Measurements from ENCODE around the gene TXNRD1.
"Not testable (repeated sequence)": the region's sequence is repeated elsewhere in the genome, so short reads cannot be mapped to it uniquely, and the experiment has no call there.

The TXNRD1 gene

GRCh38 chr12:104215638-104216297 is at the start of gene TXNRD1:
TXNRD1 (plus strand) TSS chr12:104215779; CDS start chr12:104215803, 24 bp downstream.
- DNase-seq (ENCODE audit: low spot score): peak; percentile 84

DNA sequence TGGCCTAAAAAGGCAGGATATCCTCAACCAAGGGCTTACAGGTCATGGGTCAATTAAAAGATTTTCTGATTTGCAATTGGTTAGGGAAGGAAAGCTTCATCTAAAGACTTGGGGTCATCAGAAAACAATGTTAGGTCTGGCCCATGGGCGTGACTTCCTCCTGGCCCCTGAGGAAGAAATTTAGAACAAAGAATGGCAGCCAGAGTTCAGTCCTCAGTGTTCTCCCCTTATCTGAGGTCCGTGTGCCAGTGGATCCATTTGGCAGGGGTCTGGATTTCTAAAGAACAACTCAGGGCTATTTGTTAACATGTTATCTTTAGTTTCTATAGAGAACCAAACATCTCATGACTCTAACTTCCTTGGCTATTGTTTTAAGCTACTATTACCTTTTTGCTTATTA is 49.8 kb upstream of the TXNRD1 start:
- DNase-seq (ENCODE audit: low spot score): no peak

DNA sequence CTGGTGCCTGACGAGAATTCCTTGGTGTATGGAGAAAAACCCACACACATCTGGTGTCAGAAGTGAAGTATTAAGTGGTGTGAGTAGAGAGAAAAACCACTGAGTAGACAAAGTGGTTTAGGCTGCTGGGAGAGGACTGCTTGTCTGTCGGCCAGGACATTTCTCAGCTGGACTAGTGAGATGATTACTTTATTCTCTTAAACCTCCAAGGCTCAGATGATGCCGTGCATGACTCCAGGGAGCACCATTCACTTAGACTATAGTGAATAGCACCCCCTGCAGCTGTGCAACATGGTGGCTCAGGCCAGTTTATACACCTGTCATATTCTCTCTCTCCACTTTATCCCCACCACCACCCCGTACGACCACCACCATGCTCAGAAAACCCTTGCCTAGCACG is 49.1 kb upstream of the TXNRD1 start:
- no peak for DNase-seq (ENCODE audit: low spot score)

GRCh38 chr12:104167519-104168458 is 47.8 kb upstream of the TXNRD1 start:
- DNase-seq (ENCODE audit: low spot score): no peak

DNA sequence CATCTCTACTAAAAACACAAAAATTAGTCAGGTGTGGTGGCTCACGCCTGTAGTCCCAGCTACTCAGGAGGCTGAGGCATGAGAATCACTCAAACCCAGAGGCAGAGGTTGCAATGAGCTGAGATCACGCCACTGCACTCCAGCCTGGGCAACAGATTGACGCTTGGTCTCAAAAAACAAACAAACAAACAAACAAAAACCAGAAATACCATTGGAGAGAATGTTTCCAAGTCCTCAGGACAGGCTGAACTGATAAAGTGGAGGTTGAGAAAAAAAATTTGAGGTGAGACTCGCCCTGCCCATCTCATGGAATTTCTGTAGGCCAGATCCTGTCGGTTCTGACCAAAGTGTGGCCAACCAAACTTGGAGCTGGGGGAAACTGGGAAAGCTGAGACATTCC is 47.0 kb upstream of the TXNRD1 start:
- no peak for DNase-seq (ENCODE audit: low spot score)

GRCh38 chr12:104171785-104172569 is 43.6 kb upstream of the TXNRD1 start:
- no peak for DNase-seq (ENCODE audit: low spot score)

GRCh38 chr12:104172570-104172947 is 43.0 kb upstream of the TXNRD1 start:
- DNase-seq (ENCODE audit: low spot score): no peak

DNA sequence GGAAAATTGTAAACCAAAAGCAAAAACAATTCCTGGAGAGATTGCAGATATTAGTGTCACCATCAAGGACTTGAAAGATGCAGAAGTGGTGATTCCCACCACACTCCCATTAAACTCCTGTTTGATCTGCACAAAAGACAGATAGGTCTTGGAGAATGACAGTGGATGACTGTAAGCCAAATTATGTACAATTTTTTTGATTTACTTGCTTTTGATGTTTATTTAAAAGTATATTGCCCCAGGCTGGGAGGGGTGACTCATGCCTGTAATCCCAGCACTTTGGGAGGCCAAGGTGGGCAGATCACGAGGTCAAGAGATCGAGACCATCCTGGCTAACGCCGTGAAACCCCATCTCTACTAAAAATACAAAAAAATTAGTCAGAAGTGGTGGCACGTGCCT is 41.8 kb upstream of the TXNRD1 start:
- not testable (repeated sequence) for DNase-seq (ENCODE audit: low spot score)

DNA sequence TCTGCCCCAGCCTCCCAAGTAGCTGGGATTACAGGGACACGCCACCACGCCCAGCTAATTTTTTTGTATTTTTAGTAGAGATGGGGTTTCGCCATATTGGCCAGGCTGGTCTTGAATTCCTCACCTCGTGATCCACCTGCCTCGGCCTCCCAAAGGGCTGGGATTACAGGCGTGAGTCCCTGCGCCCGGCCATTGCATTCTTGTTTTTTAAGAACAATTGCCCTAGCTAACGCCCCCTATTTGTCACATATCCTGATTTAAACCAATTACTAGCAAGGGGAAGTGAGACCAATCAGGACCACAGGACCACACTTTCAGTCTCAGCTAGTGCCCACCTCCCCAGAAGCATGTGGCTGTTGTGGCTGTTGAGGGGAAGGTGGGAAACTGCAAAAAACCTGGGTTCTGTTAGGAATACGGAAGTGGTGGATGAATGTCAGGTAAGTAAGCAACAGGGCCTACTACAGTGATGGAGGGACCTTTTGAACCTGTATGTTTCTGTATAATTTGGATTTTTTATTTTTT is 39.8 kb upstream of the TXNRD1 start:
- no peak for DNase-seq (ENCODE audit: low spot score)

GRCh38 chr12:104177336-104177662 is 38.3 kb upstream of the TXNRD1 start:
- DNase-seq (ENCODE audit: low spot score): no peak

DNA sequence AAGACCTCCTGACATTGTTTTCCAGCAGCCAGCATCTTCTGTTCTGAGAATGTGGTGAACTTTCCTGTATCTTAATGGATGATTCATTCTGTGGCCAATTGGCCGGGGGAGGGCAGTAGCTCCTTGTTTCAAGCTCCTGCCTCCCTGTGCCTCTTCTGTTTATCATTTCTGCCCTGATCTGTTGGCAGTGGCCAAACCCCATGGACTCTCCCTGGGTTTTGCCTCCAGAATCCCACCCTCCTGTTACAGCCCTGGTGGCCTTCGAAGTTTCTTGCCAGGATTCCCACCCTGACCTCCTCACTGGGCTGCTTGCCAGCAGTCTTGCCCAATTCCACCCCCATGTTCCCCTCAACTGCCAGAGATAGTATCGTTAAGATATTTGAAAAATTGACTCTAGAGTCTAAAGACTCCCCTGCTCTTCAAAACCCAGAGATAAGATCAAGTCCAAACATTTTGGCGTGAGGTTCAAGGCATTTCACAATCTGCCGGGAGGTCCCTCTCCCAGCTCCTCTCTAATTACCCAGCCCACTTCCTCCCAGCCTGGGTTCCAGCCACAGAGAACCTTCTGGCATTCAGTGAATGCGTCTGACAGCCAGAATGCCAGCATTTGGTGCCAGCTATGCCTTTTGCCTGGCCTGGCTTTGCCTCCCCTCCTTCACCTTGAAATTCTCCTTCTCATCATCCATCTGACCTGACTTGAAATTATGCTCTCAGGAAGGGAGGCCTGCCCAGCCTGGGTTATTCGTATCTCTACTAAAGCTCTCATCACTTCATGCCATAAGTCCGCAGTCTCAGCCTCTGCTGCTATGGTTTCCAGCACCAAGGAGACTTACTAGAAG is 37.7 kb upstream of the TXNRD1 start:
- DNase-seq (ENCODE audit: low spot score): peak; percentile 38

GRCh38 chr12:104180374-104180773 is 35.2 kb upstream of the TXNRD1 start:
- DNase-seq (ENCODE audit: low spot score): no peak

- no peak for DNase-seq (ENCODE audit: low spot score)
Observed at GRCh38 chr12:104181313-104181712, 34.3 kb upstream of the TXNRD1 start.

DNA sequence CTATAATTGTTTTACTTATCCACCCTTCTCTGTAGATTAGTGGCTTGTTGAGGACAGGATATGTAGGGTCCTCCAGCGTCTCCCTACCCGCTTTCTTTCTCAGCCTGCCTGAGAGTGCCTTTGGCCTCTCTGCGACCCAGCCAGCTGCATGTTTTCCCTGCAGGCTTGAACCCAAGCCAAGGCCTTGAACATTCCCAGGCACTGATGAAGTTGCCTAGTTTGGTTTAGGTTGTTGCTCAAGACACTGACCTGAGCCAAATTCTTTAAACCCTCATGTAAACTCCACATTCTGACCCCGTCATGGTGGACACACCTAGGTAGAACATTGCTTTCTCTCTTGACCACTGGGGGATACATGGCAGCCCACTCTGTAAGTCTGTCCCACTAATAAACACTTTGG is 33.4 kb upstream of the TXNRD1 start:
- no peak for DNase-seq (ENCODE audit: low spot score)

GRCh38 chr12:104182621-104183378 is 32.8 kb upstream of the TXNRD1 start:
- DNase-seq (ENCODE audit: low spot score): no peak

DNA sequence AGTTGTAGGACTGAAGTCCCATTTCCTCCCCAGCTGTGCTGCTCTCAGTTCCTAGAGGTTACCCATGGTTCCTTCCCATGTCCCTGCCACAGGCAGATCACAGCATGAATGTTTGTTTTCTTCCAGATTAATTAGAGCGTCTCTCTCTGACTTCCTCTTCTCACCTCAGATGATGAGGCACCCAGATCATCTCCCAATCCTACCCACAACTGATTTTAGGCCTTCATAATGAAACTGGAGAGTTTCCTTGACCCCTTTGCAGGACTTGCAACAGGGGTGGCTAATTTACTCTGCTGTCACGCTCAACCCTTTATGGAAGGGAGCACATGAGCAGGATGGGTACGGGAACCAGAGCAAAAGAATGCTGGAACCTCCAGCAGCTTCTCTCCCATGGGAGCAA is 32.1 kb upstream of the TXNRD1 start:
- no peak for DNase-seq (ENCODE audit: low spot score)

GRCh38 chr12:104187446-104188155 is 28.0 kb upstream of the TXNRD1 start:
- no peak for DNase-seq (ENCODE audit: low spot score)

DNA sequence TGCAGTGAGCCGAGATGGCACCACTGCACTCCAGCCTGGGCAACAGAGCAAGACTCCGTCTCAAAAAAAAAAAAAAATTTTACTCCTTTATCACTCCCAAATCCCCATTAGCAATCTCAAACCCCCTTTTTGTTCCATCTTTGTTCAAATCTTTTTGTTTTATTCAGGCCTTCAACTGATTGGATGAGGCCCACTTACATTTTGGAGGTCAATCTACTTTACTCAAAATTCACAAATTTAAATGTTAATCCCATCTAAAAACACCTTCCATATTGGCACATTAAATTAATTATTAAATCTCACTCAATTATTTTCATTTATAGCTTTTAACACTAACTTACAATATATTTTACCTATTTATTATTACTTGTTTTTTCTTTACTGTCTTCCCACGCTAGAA is 27.0 kb upstream of the TXNRD1 start:
- DNase-seq (ENCODE audit: low spot score): no peak

GRCh38 chr12:104189915-104190555 is 25.5 kb upstream of the TXNRD1 start:
- DNase-seq (ENCODE audit: low spot score): no peak
